Stimulated activated CD4-positive, alpha-beta T cell treated with anti-CD3 and anti-CD28 coated beads, Interleukin-1b, Interleukin-23, amount 100 ng/mL, for 24 hours (primary cell): ENCODE data around the gene APC2.
"Not testable (repeated sequence)": the region's sequence is repeated elsewhere in the genome, so short reads cannot be mapped to it uniquely, and the experiment has no call there.

Experiments used
- DNase-seq, 4 experiments: peaks; one replicate each; pipeline ENCODE4 v3.0.0-alpha.2; 2020; ENCODE audit warnings: low read depth in 4 of 4, low spot score in 1 of 4

APC2 gene

DNA sequence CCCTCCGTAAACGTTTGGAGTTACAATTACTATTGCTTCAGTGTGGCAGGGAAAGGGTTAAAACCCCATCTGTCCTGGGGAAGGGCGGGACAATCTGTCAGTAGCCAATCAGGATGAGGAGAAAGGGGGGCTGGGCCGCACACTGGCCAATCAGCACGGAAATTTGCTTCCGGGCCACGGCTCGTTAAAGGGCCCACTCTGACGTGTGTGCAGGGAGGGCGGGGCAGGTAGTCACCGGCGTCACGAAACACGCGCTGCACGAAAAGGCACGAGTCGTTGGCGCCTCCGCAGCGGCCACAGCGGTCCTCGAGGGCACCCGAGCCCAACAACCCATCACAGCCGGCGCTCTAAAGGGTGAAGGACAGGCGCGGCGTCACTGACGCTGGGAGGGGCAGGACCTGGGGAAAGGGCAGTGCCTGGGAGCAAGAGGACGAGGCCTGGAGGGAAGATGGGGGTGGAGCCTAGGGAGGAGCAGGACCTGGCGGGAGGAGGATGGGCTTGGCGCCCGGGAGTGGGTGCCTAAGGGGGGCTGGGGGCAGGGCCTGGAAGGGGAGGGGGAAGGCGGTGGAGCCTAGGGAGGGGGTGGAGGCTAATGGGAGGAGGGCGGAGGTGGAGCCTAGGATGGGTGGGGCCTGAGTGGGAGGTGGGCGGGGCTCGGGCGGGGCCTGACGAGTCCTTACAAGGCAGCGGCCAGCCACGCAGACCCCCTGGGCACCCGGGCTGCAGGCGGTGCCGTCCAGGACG lies 58.0 kb downstream of the APC2 start:
- peak; percentile 75 to 86 (median 82) for DNase-seq

DNA sequence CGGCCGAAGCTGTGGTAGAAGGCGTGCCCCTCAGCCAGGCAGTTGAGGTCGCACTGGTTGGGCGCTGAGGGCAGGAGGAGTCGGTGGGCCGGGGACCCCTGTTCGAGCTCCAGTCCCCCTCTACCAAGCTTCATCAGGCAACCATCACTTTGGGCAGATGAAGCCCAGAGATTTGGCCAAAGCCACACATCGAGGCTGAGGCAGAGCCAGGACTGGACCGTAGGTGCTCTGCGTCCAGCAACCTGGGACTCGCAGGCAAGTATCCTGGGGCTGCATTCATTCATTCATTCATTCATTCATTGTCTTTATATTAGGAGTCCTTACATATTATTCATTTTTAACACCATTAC lies 58.6 kb downstream of the APC2 start:
- no peak for DNase-seq

DNA sequence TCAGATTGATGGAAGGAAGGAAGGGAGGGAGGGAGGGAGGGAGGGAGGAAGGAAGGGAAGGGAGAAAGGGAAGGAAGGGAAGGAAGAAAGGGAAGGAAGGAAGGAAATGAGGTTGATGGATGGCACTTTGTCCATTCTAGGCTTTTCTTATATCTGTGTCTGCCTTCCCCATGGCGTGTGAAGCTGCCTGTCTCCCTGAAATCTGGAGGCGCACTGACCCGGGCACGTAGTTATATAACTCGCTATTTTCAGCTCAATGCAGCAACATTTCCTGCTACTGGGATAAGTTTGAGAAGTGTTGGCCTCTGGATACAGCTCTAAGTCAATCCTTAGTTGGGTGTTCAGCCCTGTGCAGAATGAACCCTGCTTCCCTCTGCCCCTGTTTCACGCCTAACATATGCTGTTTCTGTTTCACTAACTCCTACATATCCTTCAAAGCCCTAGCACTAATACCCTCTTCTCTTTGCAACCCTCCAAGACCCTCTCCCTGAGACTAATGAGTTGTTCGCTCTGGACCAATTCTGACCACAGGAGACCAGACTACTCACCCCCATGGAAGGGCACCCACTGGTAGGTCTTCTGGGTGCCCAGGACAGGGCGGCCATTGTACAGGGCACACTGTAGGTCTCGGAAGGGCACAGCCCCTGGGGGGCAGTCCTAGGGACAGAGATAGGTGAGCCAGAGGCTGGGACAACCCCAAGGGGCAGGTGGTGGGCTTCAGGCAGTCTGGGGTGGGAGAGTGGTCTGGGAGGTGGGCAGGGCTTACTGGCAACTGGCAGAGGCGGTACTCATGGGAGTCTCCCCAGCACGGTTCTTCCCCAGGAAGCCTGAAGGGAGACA lies 59.9 kb downstream of the APC2 start:
- DNase-seq = no peak

DNA sequence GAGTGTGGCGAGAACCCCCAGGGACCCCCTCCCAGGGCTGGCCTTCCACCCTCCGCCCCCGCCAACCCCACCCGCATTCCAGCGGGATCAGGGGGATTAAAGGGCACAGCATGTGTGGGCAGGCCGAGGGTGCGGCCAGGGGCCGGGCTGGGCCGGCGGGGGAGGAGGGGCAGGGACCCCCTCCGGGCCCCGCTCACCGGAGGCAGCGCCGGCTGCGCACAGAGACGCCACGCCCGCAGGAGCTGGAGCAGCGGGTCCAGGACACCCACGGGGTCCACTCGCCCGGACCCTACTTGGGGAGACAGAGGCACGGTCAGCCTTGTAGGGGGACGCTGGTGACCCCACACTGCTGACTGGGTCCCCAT lies 60.5 kb downstream of the APC2 start:
- no peak for DNase-seq

DNA sequence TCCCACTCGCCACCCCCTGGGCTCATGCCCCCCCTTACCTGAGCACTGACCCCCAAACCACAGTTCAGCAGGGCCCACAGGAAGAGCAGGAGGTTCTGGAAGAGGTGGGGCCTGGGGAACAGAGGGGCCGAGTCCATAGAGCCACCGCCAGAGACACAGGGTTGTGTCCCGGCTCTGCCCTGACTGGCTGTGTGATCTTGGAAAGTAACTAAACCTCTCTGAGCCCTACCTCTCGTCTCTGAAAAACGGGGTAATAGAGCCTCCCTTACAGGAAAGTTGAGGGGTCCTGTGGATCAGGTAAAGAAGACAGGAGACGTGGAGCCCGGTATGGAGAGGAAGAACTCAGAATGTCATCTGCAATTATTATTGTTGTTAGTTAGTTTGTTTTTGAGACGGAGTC lies 60.9 kb downstream of the APC2 start:
- no peak for DNase-seq

DNA sequence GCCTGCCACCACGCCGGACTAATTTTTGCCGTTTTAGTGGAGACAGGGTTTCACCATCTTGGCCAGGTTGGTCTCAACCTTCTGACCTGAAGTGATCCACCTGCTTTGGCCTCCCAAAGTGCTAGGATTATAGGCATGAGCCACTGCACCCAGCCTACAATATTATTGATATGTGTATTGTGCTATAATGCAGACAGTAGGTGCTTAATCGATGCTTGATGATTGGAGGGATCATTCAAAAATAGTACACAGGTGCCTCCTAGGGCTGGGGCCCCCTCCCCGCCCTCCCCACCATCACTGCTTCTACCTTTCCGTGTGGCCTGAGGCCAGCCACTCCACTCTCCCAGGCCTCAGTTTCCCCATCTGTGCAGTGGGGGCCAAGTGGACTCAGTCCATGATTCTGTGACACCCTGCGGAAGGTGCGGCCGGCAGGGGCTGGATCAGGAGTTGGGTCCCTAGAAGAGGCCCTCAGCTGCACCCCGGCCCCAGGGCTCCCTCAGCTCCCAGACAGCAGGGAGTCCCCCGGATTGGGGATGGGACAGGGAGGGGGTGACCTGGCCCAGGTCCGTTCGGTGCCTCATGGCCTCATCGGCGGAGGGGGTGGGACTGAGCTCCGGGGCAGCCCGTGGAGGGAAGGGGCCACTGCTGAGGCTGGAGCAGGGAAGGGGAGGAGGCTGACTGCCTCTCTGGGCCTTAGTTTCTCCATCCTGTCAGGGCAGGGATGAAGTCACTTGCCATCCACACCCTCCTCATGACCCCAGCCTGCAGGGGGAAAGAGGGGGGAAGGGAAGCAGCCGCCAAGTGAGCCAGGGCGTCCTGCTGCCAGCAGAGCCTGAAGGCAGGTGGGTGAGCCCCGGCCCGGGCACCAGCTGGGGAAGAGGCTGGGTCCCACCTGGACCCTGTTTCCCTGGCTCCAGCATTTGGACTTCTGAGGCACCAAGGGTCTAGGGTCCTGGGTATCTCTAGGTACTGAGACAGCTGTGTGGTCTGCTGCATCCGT lies 61.7 kb downstream of the APC2 start:
- DNase-seq = no peak

DNA sequence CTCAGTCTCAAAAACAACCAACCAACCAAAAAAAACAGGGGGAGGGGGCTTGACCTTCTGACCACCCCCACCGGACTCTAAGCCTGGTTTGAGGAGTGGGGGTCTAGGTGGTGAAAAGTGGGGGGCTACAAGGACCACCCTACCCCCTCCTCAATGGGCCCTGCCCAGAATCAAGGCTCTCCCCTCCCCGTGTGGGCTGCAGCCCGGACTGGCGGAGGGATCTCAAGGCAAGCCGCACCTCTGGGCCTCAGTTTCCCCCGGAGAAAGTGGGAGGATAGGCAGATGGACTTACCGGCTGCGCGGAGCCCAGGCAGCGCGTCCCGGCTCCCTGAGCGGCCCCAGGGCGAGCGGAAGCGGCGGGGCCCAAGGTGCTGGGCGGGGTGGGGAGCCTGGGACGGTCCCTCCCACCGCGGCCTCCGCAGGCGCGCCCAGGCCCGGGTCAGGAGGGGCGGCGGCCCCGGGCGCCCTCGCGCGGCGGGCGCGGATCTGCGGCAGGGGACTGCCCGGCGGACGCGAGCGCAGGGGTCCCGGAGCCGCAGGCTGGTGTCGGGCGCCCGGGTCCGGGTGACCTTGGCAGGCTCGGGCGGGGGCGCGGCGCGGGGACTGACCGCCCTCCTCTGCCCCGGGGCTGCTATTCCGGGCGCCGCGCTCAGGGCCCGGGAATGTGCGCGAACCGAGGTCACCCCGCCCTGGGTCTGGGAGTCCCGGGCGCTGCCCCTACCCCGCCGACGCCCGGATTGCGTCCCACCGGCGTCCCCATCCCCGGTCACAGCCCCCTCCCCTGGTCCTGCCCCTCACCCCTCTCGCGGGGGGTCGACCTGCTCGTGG lies 63.0 kb downstream of the APC2 start, which contains the start of gene ADAMTSL5:
Gene ADAMTSL5, minus strand, starts transcription at position 349 of the 828 bp plus-strand sequence. CDS start 2,076 bp downstream, outside the sequence.
- DNase-seq = peak; percentile 35 to 70 (median 46)

DNA sequence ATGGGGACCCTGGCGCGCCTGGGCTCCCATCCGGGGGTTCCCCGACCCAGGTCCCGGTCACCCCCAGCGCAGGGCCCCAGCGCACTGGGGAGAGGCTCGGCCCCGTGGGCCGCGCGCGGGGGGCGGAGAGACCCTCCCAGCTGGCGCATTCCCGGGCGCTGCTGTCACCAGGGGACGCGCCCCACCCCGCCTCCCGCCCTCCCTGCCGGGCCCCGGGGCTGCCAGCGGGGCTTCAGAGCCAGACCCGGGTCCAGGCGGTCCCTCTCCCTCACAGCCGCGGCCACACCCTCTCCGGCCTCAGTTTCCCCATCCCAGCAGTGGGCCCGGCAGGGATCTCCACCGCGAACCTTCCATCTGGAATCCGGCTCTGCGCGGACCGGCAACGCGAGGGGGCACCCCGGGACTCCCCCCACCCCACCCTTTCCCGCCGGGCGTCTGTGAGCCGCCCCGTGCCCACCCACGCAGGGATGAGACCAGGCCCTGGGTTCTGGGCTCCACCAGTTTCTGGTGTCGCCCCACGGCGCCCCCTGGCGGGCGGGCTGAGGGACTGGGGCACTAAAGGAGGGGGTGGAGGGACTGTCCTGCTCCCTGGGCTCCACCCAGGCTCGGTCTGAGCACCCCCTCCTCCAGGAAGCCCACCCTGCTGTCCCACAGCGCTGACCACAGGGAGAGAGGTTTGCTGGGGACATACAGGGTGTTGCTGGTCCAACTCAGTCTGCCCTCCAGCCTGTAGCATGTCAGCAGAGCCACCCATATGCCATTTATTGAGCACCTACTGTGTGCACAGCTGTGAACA lies 63.8 kb downstream of the APC2 start:
- peak; percentile 36 to 60 (median 51) for DNase-seq

DNA sequence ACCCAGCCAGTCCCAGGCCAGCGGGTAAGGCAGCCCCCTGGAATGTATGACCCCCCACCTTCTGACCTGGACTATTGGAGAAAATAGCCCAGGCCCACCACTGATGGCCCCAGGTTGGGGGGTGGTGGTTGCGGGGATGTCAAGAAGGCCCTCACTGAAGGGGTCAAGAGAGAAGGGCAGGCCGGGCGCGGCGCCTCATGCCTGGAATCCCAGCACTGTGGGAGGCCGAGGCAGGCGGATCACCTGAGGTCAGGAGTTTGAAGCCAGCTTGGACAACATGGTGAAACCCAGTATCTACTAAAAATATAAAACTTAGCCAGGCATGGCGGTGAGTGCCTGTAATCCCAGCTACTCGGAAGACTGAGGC lies 64.4 kb downstream of the APC2 start:
- no peak for DNase-seq

DNA sequence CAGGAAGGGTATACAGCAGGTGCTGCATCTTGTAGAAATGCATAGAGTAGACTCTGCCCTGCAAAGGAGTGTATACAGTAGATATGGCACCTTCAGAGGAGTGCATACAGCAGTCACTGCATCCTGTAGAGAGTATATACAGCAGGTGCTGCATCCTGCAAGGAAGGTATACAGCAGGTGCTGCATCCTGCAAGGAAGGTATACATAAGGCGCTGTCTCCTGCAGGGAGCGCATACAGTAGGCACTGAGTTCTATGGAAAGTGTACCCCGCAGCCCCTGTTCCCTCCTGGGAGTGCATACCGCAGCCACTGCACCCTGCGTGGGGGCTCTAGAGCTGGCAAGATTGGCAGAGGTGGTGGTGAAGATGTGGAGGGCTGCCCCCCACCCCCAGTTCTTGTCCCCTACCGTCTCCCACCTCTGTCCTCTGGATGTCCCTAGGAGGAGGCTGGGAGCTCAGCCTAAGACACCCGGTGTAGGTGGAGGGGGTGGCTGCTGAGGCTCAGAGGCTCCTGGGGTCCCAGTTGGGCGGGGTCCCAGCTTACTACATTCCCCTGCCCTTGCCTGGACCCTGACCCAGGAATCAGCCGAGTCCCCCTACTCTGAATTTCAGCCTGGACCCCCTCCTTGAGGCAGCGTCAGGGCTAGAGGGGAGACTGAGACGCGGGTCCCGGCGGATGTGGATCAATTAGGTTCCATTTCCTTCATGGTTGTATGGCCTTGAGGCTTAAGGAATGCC lies 65.2 kb downstream of the APC2 start:
- DNase-seq = no peak

DNA sequence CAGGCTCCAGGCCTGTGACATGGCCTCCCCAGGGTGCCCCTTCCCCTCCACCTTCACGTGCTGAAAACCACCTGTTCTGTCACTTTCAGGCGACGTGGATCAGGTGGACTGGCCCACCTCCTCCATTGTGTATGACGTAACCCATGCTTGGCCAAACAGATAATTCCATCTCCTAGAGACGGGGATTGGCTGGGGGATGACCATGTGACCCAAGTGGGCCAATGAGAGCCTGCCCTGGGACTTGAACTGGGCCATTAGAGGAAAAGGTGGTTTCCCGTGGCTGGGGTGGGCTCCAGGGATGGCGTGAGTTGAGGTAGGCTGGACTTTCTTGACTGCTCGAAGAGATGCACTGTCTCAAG lies 66.5 kb downstream of the APC2 start:
- no peak for DNase-seq

DNA sequence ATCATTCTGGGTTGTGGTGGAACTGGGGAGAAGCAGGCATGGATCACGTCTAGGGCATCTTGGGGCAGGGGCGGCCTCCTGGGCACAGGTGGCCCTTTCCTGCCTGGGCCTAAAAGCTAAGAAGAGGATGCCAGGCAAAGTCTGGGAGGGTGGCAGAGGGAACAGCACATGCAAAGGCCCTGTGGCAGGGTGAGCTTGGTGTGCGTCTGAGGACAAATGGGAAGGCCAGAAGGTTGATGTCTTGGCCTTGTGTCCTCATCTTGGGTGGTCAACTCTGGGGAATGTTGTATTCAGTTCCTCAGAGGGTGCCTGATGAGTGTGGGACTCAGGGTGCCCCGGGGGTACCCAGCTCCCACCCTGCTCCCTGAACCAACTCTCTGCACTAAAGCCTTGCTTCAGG lies 68.5 kb downstream of the APC2 start:
- DNase-seq = no peak

DNA sequence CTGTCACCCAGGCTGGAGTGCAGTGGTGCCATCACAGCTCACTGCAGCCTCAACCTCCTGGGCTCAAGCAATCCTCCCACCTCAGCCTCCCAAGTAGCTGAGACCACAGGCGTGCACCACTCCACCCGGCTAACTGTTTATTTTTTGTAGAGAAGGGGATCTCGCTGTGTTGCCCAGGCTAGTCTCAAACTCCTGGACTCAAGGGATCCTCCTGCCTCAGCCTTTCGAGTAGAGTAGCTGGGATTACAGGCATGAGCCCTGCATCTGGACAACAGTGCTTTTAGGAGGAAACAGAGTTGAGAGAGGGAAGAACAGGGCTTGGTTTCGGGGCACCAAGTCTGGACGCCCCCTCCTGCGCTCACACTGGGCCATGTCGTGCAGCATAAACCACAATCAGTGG lies 69.9 kb downstream of the APC2 start:
- not testable (repeated sequence) for DNase-seq

DNA sequence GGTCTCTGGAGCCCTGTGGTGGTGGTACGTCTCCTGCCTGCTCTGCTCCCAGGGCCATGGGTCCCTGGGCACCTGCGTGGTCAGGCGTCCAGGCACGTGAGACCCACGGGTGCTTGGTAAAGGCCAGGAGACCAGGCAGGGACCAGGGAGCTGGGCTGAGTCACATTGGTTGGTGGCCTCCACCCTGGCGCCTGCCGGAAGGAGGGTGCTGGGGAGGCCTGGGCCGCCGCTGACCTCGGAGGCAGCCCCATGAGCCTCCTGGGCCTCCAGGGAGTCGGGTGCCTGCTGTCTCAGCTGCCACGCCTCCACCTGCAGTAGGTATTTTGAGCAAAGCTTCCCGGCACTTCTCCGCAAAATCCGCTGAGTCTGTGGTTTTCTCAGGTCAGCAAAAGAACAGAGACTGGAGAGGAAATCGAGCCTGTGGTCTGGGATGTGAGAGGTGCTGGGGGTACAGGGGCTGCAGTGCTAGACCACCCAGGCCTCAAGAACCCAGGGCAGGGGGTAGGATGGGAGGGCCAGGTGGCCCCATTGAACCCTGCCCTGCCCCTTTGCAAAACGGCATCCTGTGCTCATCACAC lies 70.4 kb downstream of the APC2 start:
- DNase-seq = no peak

DNA sequence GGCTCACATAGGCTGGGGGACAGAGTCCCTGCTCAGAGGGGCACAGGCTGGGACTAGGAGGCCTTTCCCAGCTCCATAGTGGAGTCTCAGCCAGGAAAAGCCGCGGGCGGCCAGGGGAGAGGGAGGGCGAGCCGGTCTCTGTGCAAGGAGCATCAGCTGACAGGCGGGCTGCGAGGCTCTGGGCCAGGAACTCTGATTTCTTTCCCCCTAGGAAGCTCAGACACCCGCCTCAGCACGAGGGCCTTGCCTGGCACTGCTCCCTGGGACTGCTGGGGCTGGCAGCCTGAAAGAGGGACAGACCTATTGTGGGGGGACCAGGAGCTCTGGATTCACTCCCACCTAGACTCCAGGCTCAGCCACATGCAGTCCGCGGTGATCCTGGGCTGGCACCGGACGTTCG lies 71.7 kb downstream of the APC2 start:
- no peak for DNase-seq

DNA sequence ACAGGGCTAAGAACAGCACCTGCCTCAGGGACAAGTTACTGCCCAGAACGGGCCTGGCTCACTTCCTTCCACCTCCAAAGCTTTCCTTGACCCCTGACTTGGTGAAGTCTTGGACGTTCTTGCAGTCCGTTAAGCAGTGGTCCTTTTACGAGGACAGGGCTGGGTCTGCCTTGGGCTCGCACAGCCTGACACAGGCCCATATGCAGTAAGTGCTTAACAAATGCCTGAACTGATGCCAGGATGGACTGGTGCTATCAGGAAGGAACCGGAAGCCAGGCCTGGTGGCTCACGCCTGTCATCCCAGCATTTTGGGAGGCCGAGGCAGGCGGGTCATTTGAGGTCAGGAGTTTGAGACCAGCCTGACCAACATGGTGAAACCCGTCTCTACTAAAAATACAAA lies 72.1 kb downstream of the APC2 start:
- DNase-seq = no peak

DNA sequence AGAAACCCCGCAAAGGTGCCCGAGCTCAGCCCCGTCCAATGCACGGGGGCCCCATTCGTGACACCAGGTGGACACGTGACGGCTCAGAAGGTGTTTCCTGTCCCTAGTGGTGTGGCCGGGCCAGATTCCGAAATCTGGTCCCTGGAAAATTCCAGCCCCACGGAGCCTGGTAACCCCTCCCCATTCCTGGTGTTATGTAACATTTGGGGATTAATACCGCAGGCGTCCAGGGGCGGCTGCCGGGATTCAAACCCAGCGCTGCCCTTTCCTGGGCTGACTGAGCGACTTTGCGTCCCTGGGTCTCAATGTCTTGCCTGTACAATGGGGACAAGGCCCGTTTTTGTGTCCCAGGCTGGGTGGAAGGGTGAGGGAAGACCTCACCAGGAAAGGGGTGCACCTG lies 72.9 kb downstream of the APC2 start:
- DNase-seq = no peak
